PC-9 (cell line): ENCODE results near the gene GALNT9. TPM values are rescaled to one million over a fixed set of nuclear protein-coding genes. Genes with fewer than 3 reads are reported as not detected.

Source experiments
- BruUV-seq: library from RNA; stranded (reverse); fragments of 400-500 nt; replicated peaks from 2 replicates; lab custom pipeline; 2021; lab: Mats Ljungman, UMichigan
- CTCF ChIA-PET: fragments of 300-600 bp; sonication (Branson Sonifier 250); formaldehyde crosslinking; loops from one replicate; lab custom pipeline; 2022; ENCODE audit warnings: antibody characterized with exemption; lab: Charles Lee
- POLR2A ChIA-PET: fragments of 300-600 bp; sonication (Branson Sonifier 250); formaldehyde crosslinking; loops from one replicate; lab custom pipeline; 2022; ENCODE audit warnings: antibody characterized with exemption; ENCODE audit not compliant: unreplicated experiment; lab: Charles Lee
- DNase-seq, 2 experiments: peaks; one replicate each; pipeline versions ENCODE4 v3.0.0 to v3.0.0-alpha.2; 2015 to 2022; ENCODE audit warnings: mixed read lengths in 1 of 2
- H2AFZ ChIP-seq: fragments of 200-600 bp; sonication (generic); 2 replicates; pipeline ENCODE4 v1.8.1; 2017; ENCODE audit warnings: antibody characterized with exemption
- H3F3A ChIP-seq: fragments of 200-600 bp; sonication (generic); 2 replicates; pipeline ENCODE4 v1.8.1; 2017; ENCODE audit warnings: antibody characterized with exemption, mild to moderate bottlenecking, low read depth; ENCODE audit not compliant: insufficient read depth
- H3K27ac ChIP-seq: fragments of 200-600 bp; sonication (generic); 2 replicates; pipeline ENCODE4 v1.6.1; 2016; ENCODE audit warnings: mixed run types
- H3K27me3 ChIP-seq: fragments of 200-600 bp; sonication (generic); 2 replicates; pipeline ENCODE4 v1.6.1; 2016; ENCODE audit warnings: low read depth, mixed run types; ENCODE audit not compliant: insufficient read depth
- H3K36me3 ChIP-seq: fragments of 200-600 bp; sonication (generic); 2 replicates; pipeline ENCODE4 v1.6.1; 2016; ENCODE audit warnings: low read depth, mixed run types
- H3K4me1 ChIP-seq: fragments of 200-600 bp; sonication (generic); replicated peaks from 2 replicates; pipeline ENCODE4 v1.6.1; 2016; ENCODE audit warnings: mixed run types; ENCODE audit not compliant: insufficient read depth
- H3K4me2 ChIP-seq: fragments of 200-600 bp; sonication (generic); 2 replicates; pipeline ENCODE4 v1.6.1; 2017; ENCODE audit warnings: mixed run types
- H3K4me3 ChIP-seq: fragments of 200-600 bp; sonication (generic); 2 replicates; pipeline ENCODE4 v1.6.1; 2016; ENCODE audit warnings: mixed run types
- H3K79me2 ChIP-seq: fragments of 200-600 bp; sonication (generic); 2 replicates; pipeline ENCODE4 v1.6.1; 2017; ENCODE audit warnings: low read depth, mixed run types
- H3K9me2 ChIP-seq: fragments of 200-600 bp; sonication (generic); 2 replicates; pipeline ENCODE4 v1.8.1; 2017; ENCODE audit warnings: mild to moderate bottlenecking; ENCODE audit not compliant: insufficient read depth
- H3K9me3 ChIP-seq: fragments of 200-600 bp; sonication (generic); 2 replicates; pipeline ENCODE4 v1.8.1; 2016; ENCODE audit warnings: low read depth; ENCODE audit not compliant: insufficient read depth
- H4K20me1 ChIP-seq: fragments of 200-600 bp; sonication (generic); 2 replicates; pipeline ENCODE4 v1.8.1; 2017; ENCODE audit not compliant: insufficient read depth
- EZH2 ChIP-seq: fragments of 200-600 bp; sonication (generic); IDR thresholded peaks from 2 replicates; pipeline ENCODE4 v1.8.0; 2017; ENCODE audit warnings: antibody characterized with exemption, low read depth
- intact Hi-C: fragments of 100-400 bp; cut with micrococcal nuclease; formaldehyde crosslinking; loops from one replicate; pipeline ENCODE4 v1.10.0; 2022; ENCODE audit not compliant: unreplicated experiment
- total RNA-seq: library from RNA; stranded (reverse); gene quantifications from 2 replicates; pipeline ENCODE4 v1.2.3, GENCODE V29; 2021
- TF ChIP-seq, protein P1 (sequence below): fragments of 200-600 bp; sonication (generic); conservative IDR thresholded peaks from 2 replicates; pipeline ENCODE4 v1.6.1; 2017; ENCODE audit warnings: mixed run types, antibody characterized with exemption, mild to moderate bottlenecking, moderate library complexity

GALNT9 gene
- total RNA-seq, 1 experiment from 2014 or later = 11.2 TPM

DNA sequence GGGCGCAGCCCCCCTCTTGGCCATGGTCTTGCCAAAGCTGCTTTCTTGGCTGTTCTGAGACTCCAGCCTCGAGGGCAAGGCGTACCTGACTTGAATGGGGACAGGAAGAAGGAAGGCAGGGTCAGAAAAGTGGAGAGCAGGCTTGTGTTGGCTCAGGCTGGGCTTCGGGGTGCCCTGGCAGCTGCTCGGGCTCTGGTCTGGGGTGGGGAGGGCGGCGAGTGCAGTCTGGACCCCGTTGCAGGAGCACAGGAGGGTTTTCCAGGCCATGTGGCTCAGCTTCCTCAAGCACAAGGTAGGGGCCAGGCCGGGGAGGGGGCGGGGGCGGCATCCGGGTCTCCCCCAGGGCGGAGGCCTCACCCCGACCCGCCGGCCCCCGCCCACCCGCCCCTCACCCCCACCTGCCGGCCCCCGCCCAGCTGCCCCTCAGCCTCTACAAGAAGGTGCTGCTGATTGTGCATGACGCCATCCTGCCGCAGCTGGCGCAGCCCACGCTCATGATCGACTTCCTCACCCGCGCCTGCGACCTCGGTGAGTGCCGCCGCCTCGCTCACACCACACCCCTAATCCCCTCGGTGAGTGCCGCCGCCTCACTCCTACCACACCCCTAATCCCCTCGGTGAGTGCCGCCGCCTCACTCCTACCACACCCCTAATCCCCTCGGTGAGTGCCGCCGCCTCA is 180.9 kb downstream of the GALNT9 start:
- Histone ChIP-seq H3K27ac (no peak overlapping the region), H3F3A (no peaks in the 10 kb centered on the region), H3K27me3 (no peaks in the 10 kb centered on the region), H3K79me2 (peaks cover 18% of the 10 kb centered on the region), H3K4me1 (peaks cover 5% of the 10 kb centered on the region; the same call in 1 of the 2 replicates), H2AFZ (no peak overlapping the region), H3K9me2 (no peaks in the 10 kb centered on the region), H3K4me2 (no peak overlapping the region), H3K36me3 (no peaks in the 10 kb centered on the region), H4K20me1 (peaks cover 19% of the 10 kb centered on the region), H3K9me3 (no peaks in the 10 kb centered on the region), H3K4me3 (no peak overlapping the region)
- POLR2A ChIA-PET = no interaction called here
- intact Hi-C loops = no loop called here
- CTCF ChIA-PET = interaction anchor here (0.6 kb wide), 1 partner anchor 169 kb away, joined by 8 read pairs; no protein-coding TSS in a partner anchor
- BruUV-seq = no TSS peak
- no peak for TF ChIP-seq EZH2
- TF ChIP-seq, protein P1, sequence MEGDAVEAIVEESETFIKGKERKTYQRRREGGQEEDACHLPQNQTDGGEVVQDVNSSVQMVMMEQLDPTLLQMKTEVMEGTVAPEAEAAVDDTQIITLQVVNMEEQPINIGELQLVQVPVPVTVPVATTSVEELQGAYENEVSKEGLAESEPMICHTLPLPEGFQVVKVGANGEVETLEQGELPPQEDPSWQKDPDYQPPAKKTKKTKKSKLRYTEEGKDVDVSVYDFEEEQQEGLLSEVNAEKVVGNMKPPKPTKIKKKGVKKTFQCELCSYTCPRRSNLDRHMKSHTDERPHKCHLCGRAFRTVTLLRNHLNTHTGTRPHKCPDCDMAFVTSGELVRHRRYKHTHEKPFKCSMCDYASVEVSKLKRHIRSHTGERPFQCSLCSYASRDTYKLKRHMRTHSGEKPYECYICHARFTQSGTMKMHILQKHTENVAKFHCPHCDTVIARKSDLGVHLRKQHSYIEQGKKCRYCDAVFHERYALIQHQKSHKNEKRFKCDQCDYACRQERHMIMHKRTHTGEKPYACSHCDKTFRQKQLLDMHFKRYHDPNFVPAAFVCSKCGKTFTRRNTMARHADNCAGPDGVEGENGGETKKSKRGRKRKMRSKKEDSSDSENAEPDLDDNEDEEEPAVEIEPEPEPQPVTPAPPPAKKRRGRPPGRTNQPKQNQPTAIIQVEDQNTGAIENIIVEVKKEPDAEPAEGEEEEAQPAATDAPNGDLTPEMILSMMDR = no peak
- DNase-seq = no peak

DNA sequence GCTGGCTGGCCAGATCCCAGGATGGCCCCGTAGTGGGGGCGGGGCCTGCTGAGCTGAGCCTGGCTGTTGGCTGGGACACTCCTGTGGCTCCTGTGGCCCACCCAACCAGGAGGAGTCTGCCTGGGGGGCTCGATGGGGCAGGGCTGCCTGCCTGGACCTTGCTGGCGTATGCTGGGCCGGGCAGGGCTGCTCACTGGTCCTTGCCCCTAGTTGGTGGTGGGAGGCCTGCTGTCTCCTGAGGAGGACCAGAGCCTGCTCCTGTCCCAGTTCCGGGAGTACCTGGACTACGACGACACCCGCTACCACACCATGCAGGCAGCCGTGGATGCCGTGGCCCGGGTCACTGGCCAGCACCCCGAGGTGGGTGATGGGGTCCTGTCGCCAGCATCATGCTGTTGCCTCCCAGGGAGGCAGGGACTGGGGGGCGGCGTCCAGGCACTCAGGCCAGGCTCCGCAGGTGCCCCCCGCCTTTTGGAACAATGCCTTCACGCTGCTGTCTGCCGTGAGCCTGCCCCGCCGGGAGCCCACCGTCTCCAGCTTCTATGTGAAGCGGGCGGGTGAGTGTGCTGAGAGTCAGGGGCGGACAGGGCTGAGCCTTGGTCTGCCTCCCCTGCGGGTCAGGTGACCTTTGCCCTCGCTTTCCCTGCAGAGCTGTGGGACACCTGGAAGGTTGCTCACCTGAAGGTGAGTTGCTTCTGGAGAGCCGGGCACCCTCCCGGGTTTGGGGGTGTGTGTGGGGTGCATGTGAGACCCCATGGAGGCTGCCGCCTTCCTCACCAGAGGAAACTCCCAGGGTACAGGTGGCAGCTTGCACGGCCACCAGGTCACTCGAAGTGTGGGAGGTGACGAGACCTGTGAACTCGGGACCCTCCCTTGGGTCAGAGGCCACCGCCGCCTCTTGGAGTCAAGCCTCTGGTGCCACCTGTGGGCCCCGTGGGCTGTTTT is 181.7 kb downstream of the GALNT9 start:
- H2AFZ ChIP-seq = no peak overlapping the region
- no peaks in the 10 kb centered on the region for H3K9me2 ChIP-seq
- H3K27me3 ChIP-seq = no peaks in the 10 kb centered on the region
- H4K20me1 ChIP-seq = peaks cover 13% of the 10 kb centered on the region
- no peak overlapping the region for H3K27ac ChIP-seq
- ChIA-PET CTCF (interaction anchor here (0.6 kb wide), 1 partner anchor 170 kb away, joined by 8 read pairs; no protein-coding TSS in a partner anchor), POLR2A (no interaction called here)
- no TSS peak for BruUV-seq
- no peaks in the 10 kb centered on the region for H3K9me3 ChIP-seq
- H3F3A ChIP-seq = no peaks in the 10 kb centered on the region
- H3K4me1 ChIP-seq = peaks cover 11% of the 10 kb centered on the region
- TF ChIP-seq, protein P1 = no peak
- no peak for TF ChIP-seq EZH2
- H3K79me2 ChIP-seq = peaks cover 26% of the 10 kb centered on the region
- intact Hi-C loops = no loop called here
- H3K4me2 ChIP-seq = no peak overlapping the region
- H3K36me3 ChIP-seq = no peaks in the 10 kb centered on the region
- DNase-seq = no peak
- H3K4me3 ChIP-seq = no peak overlapping the region

DNA sequence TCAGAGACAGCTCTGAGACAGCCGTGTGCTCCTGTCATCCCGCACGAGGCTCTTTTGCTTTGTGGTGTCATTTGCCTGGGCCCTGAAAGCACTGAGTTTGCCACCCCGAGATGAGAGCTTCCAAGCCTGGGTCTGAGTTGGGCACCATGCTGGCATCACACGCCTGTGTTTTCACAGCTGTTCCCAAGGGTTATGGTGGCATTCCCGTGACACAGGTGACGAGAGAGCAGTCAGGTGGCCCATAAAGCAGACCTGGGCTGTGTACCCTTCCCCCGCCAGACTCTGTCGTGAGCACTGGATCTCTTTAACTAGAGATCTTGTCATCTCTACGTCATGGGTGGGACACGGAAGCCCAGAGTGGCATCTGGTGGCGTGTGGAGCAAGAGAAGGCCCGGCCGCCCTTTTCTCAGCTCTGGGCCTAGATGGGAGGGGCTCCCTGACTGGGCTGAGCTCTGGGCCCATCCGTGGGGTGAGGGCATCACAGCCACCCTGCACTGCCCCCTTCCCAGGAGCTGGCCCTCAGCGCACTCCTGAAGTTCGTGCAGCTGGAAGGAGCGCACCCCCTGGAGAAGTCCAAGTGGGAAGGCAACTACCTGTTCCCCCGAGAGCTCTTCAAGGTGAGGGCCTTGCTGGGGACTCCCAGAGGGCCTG is 182.5 kb downstream of the GALNT9 start:
- no peaks in the 10 kb centered on the region for H3K9me2 ChIP-seq
- no peaks in the 10 kb centered on the region for H3K9me3 ChIP-seq
- no peak for DNase-seq
- H3K27ac ChIP-seq = no peak overlapping the region
- peaks cover 13% of the 10 kb centered on the region for H3K4me1 ChIP-seq
- H3K4me2 ChIP-seq = no peak overlapping the region
- H3K4me3 ChIP-seq = no peak overlapping the region
- no peaks in the 10 kb centered on the region for H3K27me3 ChIP-seq
- peaks cover 4% of the 10 kb centered on the region for H3K36me3 ChIP-seq
- H4K20me1 ChIP-seq = peaks cover 6% of the 10 kb centered on the region
- intact Hi-C loops = no loop called here
- H3K79me2 ChIP-seq = peaks cover 31% of the 10 kb centered on the region
- TSS peak; percentile 51 for BruUV-seq
- TF ChIP-seq, protein P1 = no peak
- TF ChIP-seq EZH2 = no peak
- CTCF ChIA-PET = no interaction called here
- no peak overlapping the region for H2AFZ ChIP-seq
- POLR2A ChIA-PET = no interaction called here
- H3F3A ChIP-seq = no peaks in the 10 kb centered on the region
